GM10266 (cell line): ENCODE data around the gene BEST2.
A peak's percentile ranks its signal among the peaks of the same experiment; 100 is the strongest.
"Not testable (repeated sequence)": the region's sequence is repeated elsewhere in the genome, so short reads cannot be mapped to it uniquely, and the experiment has no call there.

ENCODE experiments used
- DNase-seq: peaks from one replicate; pipeline ENCODE4 v3.0.0; 2012; ENCODE audit errors: extremely low spot score
- TF ChIP-seq, protein P1 (sequence below): IDR thresholded peaks from 2 replicates; pipeline ENCODE4 v1.5.1; 2012; ENCODE audit warnings: mild to moderate bottlenecking, low read depth; ENCODE audit not compliant: control insufficient read depth, insufficient read depth; ENCODE audit errors: missing control alignments

The BEST2 gene

DNA sequence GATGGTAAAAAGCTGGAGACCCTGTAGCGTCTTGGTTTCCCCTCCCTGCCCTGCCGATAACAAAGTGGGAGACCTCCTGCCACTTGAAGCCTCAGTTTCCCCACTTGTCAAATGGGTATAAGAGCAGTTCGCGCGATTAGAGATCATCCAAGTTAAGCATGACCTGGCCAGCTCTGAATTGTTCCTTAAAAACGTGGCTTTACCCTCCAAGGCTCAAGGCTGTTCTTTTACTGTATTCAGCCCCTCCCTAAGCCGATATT is 28.3 kb upstream of the BEST2 start:
- no peak for DNase-seq
- TF ChIP-seq, protein P1, sequence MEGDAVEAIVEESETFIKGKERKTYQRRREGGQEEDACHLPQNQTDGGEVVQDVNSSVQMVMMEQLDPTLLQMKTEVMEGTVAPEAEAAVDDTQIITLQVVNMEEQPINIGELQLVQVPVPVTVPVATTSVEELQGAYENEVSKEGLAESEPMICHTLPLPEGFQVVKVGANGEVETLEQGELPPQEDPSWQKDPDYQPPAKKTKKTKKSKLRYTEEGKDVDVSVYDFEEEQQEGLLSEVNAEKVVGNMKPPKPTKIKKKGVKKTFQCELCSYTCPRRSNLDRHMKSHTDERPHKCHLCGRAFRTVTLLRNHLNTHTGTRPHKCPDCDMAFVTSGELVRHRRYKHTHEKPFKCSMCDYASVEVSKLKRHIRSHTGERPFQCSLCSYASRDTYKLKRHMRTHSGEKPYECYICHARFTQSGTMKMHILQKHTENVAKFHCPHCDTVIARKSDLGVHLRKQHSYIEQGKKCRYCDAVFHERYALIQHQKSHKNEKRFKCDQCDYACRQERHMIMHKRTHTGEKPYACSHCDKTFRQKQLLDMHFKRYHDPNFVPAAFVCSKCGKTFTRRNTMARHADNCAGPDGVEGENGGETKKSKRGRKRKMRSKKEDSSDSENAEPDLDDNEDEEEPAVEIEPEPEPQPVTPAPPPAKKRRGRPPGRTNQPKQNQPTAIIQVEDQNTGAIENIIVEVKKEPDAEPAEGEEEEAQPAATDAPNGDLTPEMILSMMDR: no peak

DNA sequence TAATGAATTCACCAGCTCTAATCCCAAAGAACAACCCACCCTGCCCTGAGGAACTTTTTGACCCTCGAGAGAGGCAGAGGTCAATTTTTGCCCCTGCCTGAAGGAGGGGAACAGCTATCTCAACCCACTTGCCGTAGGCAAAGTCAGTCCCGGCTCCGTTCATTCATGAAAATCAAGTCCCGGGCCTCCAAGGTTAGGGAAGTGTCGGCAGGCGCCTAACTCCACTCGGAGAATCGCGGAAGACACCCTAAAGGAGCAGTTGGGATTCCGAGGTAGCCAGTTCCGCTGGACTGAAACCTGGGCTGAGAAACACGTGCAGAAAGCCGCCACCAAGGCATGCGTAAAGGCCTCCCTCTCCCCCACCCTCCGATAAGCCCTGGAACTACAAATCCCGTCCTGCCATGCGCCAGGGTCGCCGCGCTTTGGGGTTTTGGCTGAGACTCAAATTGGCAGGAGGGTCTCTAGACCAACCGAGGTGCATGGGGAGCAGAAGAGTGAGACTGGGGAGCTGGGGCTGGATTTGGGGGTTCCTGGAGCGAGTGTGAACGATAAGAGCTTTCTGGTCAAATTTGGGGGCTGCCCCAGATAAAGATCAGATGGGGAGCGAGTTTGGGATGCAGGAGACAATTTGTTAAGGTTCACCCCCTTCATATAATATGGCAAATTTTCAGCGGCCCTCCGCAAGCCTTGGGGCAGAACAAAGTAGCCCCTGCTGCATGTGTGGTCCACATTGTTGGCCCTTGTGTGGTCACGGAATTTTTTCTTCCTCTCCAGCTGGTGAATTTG is 27.8 kb upstream of the BEST2 start, which contains the start of gene TNPO2:
TNPO2 (minus strand) TSS at position 292 of the 786 bp plus-strand sequence. CDS start 2,955 bp downstream, outside the sequence.
- TF ChIP-seq, protein P1: no peak
- peak; percentile 86 for DNase-seq

DNA sequence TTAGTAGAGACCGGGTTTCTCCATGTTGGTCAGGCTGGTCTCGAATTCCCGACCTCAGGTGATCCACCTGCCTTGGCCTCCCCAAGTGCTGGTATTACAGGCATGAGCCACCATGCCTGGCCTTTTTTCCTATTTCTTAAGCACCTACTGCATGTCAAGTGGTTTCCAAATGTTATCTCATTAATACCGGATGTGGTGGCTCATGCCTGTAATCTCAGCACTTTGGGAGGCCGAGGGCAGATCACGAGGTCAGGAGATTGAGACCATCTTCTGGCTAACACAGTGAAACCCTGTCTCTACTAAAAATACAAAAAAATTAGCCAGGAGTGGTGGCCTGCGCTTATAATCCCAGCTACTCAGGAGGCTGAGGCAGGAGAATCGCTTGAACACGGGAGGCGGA is 26.0 kb upstream of the BEST2 start:
- DNase-seq: not testable (repeated sequence)

DNA sequence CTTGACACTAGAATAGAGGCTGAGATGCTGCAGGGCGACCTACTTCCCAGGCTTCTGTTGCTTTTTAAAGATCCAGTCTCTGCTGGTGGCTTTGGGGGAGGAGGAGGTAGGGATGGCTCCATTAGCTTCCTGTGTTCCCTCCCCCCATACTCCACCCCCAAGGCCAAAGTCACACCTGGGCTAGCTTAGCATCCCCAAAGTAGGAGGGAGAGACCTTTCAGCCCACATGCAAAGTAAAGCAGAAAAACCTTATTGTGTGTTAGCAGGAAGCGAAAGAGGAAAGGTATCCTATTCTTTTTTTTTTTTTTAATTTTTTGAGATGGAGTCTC is 24.6 kb upstream of the BEST2 start:
- DNase-seq: no peak
- TF ChIP-seq, protein P1: no peak

DNA sequence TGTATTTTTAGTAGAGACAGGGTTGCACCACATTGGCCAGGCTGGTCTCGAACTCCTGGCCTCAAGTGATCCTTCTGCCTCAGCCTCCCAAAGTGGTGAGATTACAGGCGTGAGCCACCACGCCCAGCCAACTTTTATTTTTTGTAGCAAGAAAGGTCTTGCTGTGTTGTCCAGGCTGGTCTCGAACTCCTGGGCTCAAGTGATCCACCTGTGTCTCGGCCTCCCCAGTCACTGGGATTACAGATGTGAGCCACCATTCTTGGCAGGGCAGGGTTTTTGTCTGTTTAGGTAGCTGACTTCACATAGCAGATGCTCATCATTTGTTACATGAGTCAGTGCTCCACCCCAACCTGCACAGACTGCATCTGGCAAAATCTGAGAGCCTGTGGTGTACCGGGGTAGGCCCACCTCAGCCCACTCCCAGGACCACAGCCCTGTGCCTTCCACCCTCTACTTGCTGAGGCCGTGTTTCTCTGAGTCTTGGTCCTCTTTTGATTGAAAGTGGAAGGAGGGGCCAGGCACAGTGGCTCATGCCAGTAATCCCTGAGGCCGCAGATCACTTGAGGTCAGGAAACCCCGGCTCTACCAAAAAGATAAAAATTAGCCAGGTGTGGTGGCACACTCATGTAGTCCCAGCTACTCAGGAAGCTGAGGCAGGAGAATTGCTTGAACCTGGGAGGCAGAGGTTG is 23.7 kb upstream of the BEST2 start:
- DNase-seq: no peak
- TF ChIP-seq, protein P1: no peak

DNA sequence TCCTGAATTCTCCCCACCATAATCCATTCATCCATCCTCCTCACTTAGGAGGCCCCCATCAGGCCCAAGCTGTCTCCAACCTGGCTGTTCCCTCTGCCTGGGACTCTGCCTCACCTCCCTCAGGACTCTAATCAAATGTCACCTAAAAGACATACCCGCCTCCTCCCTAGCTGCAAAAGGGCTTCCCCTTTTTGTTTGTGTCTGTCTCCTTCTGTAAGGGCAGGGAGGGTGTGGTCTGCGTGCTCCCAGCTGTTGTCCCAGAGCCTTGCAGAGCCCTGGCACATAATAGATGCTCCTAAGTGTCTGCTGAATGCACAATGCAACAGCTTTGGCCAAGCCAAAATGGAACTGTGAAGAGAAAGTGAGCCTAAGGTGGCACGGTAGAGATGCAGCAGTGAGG is 21.5 kb upstream of the BEST2 start:
- TF ChIP-seq, protein P1: no peak
- no peak for DNase-seq

DNA sequence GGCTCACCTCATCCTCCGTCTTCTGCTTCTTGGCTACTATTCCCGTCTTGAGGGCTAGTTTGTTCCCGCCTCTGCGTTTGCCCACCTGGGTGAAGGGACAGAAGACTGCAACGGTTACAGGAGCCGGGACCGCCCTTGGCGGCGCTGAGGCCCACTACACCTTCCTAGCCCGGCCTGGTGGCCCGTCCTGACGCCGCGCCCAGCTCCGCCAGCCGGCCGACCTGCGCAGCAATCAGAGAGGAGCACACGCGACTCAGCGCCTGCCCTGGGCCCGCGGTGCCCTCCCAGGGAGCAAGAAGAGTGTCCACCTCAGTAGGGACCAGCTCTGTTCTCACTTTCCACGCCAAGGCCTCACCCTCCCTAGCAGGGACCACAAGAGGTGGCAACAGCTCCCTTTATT is 20.3 kb upstream of the BEST2 start:
- DNase-seq: no peak

More for the DNA sequence above, 20.3 kb upstream of the BEST2 start:
- TF ChIP-seq, protein P1: no peak
